ENCODE data around the gene USP7.
A peak's percentile ranks its signal among the peaks of the same experiment; 100 is the strongest.

Gene USP7

GRCh38 chr16:8905795-8906591 is 57.7 kb downstream of the USP7 start:
- Histone ChIP-seq H3K4me2 (ENCODE audit: low read length) (no peak overlapping the region), H3K27me3 (ENCODE audit: control insufficient read depth, low read length) (no peaks in the 10 kb centered on the region), H3F3A (ENCODE audit: control insufficient read depth, insufficient read depth) (peaks cover 5% of the 10 kb centered on the region; the same call in 1 of the 2 replicates), H3K36me3 (ENCODE audit: control insufficient read depth, low read length) (peaks cover 94% of the 10 kb centered on the region), H3K4me3 (ENCODE audit: low read length) (no peak overlapping the region), H3K27ac (ENCODE audit: low read depth, low read length) (no peak overlapping the region), H3K9me3 (ENCODE audit: control insufficient read depth, insufficient read depth, low read length) (no peaks in the 10 kb centered on the region), H3K4me1 (ENCODE audit: control insufficient read depth, low read length) (no peaks in the 10 kb centered on the region), H4K20me1 (ENCODE audit: control insufficient read depth, insufficient read depth, low read depth, low read length) (0 out of 2 replicates have a peak, but pooled peaks cover 9% of the 10 kb centered on the region), H3K9me2 (replicated peaks; ENCODE audit: control insufficient read depth, low read length) (no peaks in the 10 kb centered on the region), H3K79me2 (ENCODE audit: control insufficient read depth, low read length) (peaks cover 7% of the 10 kb centered on the region)
- TF ChIP-seq EZH2phosphoT487 (IDR thresholded peaks at IDR 0.05; ENCODE audit: borderline replicate concordance, low read length) (no peak), CTCF (IDR thresholded peaks at IDR 0.05; ENCODE audit: low read depth, low read length, poor library complexity, severe bottlenecking) (peak; percentile 57)

GRCh38 chr16:8905168-8905762 is 58.4 kb downstream of the USP7 start:
- peaks cover 5% of the 10 kb centered on the region; the same call in 1 of the 2 replicates for H3F3A ChIP-seq (ENCODE audit: control insufficient read depth, insufficient read depth)
- TF ChIP-seq CTCF (IDR thresholded peaks at IDR 0.05; ENCODE audit: low read depth, low read length, poor library complexity, severe bottlenecking) (no peak), EZH2phosphoT487 (IDR thresholded peaks at IDR 0.05; ENCODE audit: borderline replicate concordance, low read length) (no peak)
- 0 out of 2 replicates have a peak, but pooled peaks cover 9% of the 10 kb centered on the region for H4K20me1 ChIP-seq (ENCODE audit: control insufficient read depth, insufficient read depth, low read depth, low read length)
- no peaks in the 10 kb centered on the region for H3K27me3 ChIP-seq (ENCODE audit: control insufficient read depth, low read length)
- H3K27ac ChIP-seq (ENCODE audit: low read depth, low read length) = no peak overlapping the region
- H3K79me2 ChIP-seq (ENCODE audit: control insufficient read depth, low read length) = peaks cover 5% of the 10 kb centered on the region
- H3K4me3 ChIP-seq (ENCODE audit: low read length) = no peak overlapping the region
- no peaks in the 10 kb centered on the region for H3K4me1 ChIP-seq (ENCODE audit: control insufficient read depth, low read length)
- H3K4me2 ChIP-seq (ENCODE audit: low read length) = no peak overlapping the region
- no peaks in the 10 kb centered on the region for H3K9me3 ChIP-seq (ENCODE audit: control insufficient read depth, insufficient read depth, low read length)
- H3K9me2 ChIP-seq (replicated peaks; ENCODE audit: control insufficient read depth, low read length) = no peaks in the 10 kb centered on the region
- H3K36me3 ChIP-seq (ENCODE audit: control insufficient read depth, low read length) = peaks cover 94% of the 10 kb centered on the region

GRCh38 chr16:8904018-8904430 is 59.7 kb downstream of the USP7 start:
- H3K9me2 ChIP-seq (replicated peaks; ENCODE audit: control insufficient read depth, low read length) = no peaks in the 10 kb centered on the region
- H3K36me3 ChIP-seq (ENCODE audit: control insufficient read depth, low read length) = peaks cover 94% of the 10 kb centered on the region
- no peak overlapping the region for H3K27ac ChIP-seq (ENCODE audit: low read depth, low read length)
- peaks cover 8% of the 10 kb centered on the region; the same call in 1 of the 2 replicates for H3F3A ChIP-seq (ENCODE audit: control insufficient read depth, insufficient read depth)
- no peaks in the 10 kb centered on the region for H3K4me1 ChIP-seq (ENCODE audit: control insufficient read depth, low read length)
- H3K27me3 ChIP-seq (ENCODE audit: control insufficient read depth, low read length) = no peaks in the 10 kb centered on the region
- H3K4me2 ChIP-seq (ENCODE audit: low read length) = no peak overlapping the region
- peaks cover under 1% of the 10 kb centered on the region for H3K79me2 ChIP-seq (ENCODE audit: control insufficient read depth, low read length)
- 0 out of 2 replicates have a peak, but pooled peaks cover 9% of the 10 kb centered on the region for H4K20me1 ChIP-seq (ENCODE audit: control insufficient read depth, insufficient read depth, low read depth, low read length)
- TF ChIP-seq CTCF (IDR thresholded peaks at IDR 0.05; ENCODE audit: low read depth, low read length, poor library complexity, severe bottlenecking) (no peak), EZH2phosphoT487 (IDR thresholded peaks at IDR 0.05; ENCODE audit: borderline replicate concordance, low read length) (no peak)
- H3K9me3 ChIP-seq (ENCODE audit: control insufficient read depth, insufficient read depth, low read length) = no peaks in the 10 kb centered on the region
- no peak overlapping the region for H3K4me3 ChIP-seq (ENCODE audit: low read length)
